NCI-H2227 (cell line): ENCODE data around the gene BACH1.
"Not testable (repeated sequence)": the region's sequence is repeated elsewhere in the genome, so short reads cannot be mapped to it uniquely, and the experiment has no call there.

Source experiments
- DNase-seq: peaks from one replicate; lab custom pipeline; 2025; ENCODE audit not compliant: unreplicated experiment; lab: John Stamatoyannopoulos, UW

Gene BACH1

GRCh38 chr21:29342363-29342957 lies 43.7 kb downstream of the BACH1 start:
- DNase-seq, result no peak

- no peak for DNase-seq
These were observed 44.8 kb downstream of the BACH1 start for GRCh38 chr21:29343519-29343918.

GRCh38 chr21:29346281-29346680 lies 47.6 kb downstream of the BACH1 start:
- DNase-seq, result no peak

GRCh38 chr21:29346771-29347170 lies 48.0 kb downstream of the BACH1 start:
- DNase-seq, result no peak

GRCh38 chr21:29347274-29347681 lies 48.6 kb downstream of the BACH1 start:
- DNase-seq, result no peak

- DNase-seq, result peak; percentile 59
These were observed 51.0 kb downstream of the BACH1 start for GRCh38 chr21:29349702-29350101.

- DNase-seq, result no peak
These were observed 51.6 kb downstream of the BACH1 start for GRCh38 chr21:29350246-29350779.

- DNase-seq, result no peak
These were observed 53.0 kb downstream of the BACH1 start for GRCh38 chr21:29351691-29352090.

- not testable (repeated sequence) for DNase-seq
These were observed 56.5 kb downstream of the BACH1 start for GRCh38 chr21:29355043-29355710.

- not testable (repeated sequence) for DNase-seq
These were observed 57.6 kb downstream of the BACH1 start for GRCh38 chr21:29356291-29356690.

- not testable (repeated sequence) for DNase-seq
These were observed 58.1 kb downstream of the BACH1 start for GRCh38 chr21:29356810-29357209.

GRCh38 chr21:29359718-29360117 lies 61.0 kb downstream of the BACH1 start:
- DNase-seq, result no peak

- DNase-seq, result peak; percentile 31
These were observed 62.4 kb downstream of the BACH1 start for GRCh38 chr21:29360799-29361765.

GRCh38 chr21:29362758-29363157 lies 64.0 kb downstream of the BACH1 start:
- DNase-seq, result no peak

- DNase-seq, result no peak
These were observed 67.0 kb downstream of the BACH1 start for GRCh38 chr21:29365661-29366265.

GRCh38 chr21:29366532-29366931 lies 67.8 kb downstream of the BACH1 start:
- DNase-seq, result no peak

- no peak for DNase-seq
These were observed 68.6 kb downstream of the BACH1 start for GRCh38 chr21:29367335-29367734.

- DNase-seq, result no peak
These were observed 70.2 kb downstream of the BACH1 start for GRCh38 chr21:29368906-29369305.

- DNase-seq, result no peak
These were observed 72.7 kb downstream of the BACH1 start for GRCh38 chr21:29371464-29371863.

GRCh38 chr21:29372063-29372802 lies 73.5 kb downstream of the BACH1 start:
- peak; percentile 57 for DNase-seq
